ENCODE measurements around the gene PXYLP1. TPM values are rescaled to one million over a fixed set of nuclear protein-coding genes. Genes with fewer than 3 reads are reported as not detected.
A peak's percentile ranks its signal among the peaks of the same experiment; 100 is the strongest.

The PXYLP1 gene
- total and polyA plus RNA-seq, 9 of the 15 experiments (the other 6 are each of a cell fraction or from before 2014, with no cell fraction given), result 0.80 to 2.9 (median 1.3) TPM

- TF ChIP-seq ASH1L (IDR thresholded peaks at IDR 0.05; ENCODE audit: borderline replicate concordance, low read depth, partially characterized antibody) (no peak), ZNF347 (CRISPR knock-in tag; IDR thresholded peaks at IDR 0.05; ENCODE audit: low read depth) (no peak), ZNF717 (CRISPR knock-in tag; IDR thresholded peaks at IDR 0.05) (no peak), SP2 (IDR thresholded peaks at IDR 0.05; ENCODE audit: extremely low read depth, low read depth, low read length, poor library complexity, severe bottlenecking) (no peak), CBFA2T3 (IDR thresholded peaks at IDR 0.05) (no peak), ZBTB26 (CRISPR knock-in tag; IDR thresholded peaks at IDR 0.05) (no peak), ZNF121 (CRISPR knock-in tag; conservative IDR thresholded peaks at IDR 0.05) (no peak), CBFA2T2 (conservative IDR thresholded peaks at IDR 0.05) (no peak)
Measured at GRCh38 chr3:141337991-141338390, 106.4 kb downstream of the PXYLP1 start (continued).

- Histone ChIP-seq H3K4me3 (no peak overlapping the region), H3K79me2 (ENCODE audit: control insufficient read depth, insufficient read depth, low read length) (no peaks in the 10 kb centered on the region), H3K36me3 (ENCODE audit: control insufficient read depth, insufficient read depth, low read length) (no peaks in the 10 kb centered on the region), H3K9ac (ENCODE audit: insufficient read depth in 1 of 2, low read depth in 2 of 2, low read length in 2 of 2) (no peak overlapping the region), H3K9me3 (replicated peaks; ENCODE audit: control insufficient read depth, insufficient read depth, low read depth, low read length) (no peaks in the 10 kb centered on the region), H2AFZ (ENCODE audit: low read depth, low read length) (peak overlapping the region; percentile 71), H3K4me1 (replicated peaks in 1 of 2; ENCODE audit: control insufficient read depth in 2 of 2, insufficient read depth in 2 of 2, low read length in 2 of 2) (peaks cover 4 to 45% of the 10 kb centered on the region in 2 experiments; a peak in 3 of 5 replicates), H3K27ac (ENCODE audit: extremely low read depth, low read depth, low read length) (no peak overlapping the region), H3K9me1 (ENCODE audit: control insufficient read depth, insufficient read depth, low read length) (no peaks in the 10 kb centered on the region), H4K20me1 (replicated peaks; ENCODE audit: control insufficient read depth, insufficient read depth, low read length) (no peaks in the 10 kb centered on the region), H3K27me3 (ENCODE audit: control insufficient read depth in 2 of 2, insufficient read depth in 2 of 2, low read length in 2 of 2) (no peaks in the 10 kb centered on the region), H3K4me2 (ENCODE audit: insufficient read depth, low read length) (no peak overlapping the region)
- FAIRE-seq (no peak), ATAC-seq (no peak), DNase-seq (ENCODE audit: extremely low read depth in 1 of 4, low spot score in 3 of 4) (no peak)
- CTCF ChIA-PET (ENCODE audit: low intra/inter-chr PET ratio), result no interaction called here
- 0 out of 2 replicates have a peak, but pooled peaks have one; percentile 20 for TF ChIP-seq C11orf30 (IDR thresholded peaks at IDR 0.05; ENCODE audit: low read depth)
- no peak for TF ChIP-seq SIN3B (IDR thresholded peaks at IDR 0.05; ENCODE audit: low read depth)
- peak; percentile 57 for TF ChIP-seq ZNF316 (IDR thresholded peaks at IDR 0.05)
- BruUV-seq (replicated peaks), result no TSS peak
- in situ Hi-C loops (cut with MboI) (no loop called here), intact Hi-C loops (cut with micrococcal nuclease) (no loop called here)
- POLR2A ChIA-PET, result no interaction called here
Measured at GRCh38 chr3:141338881-141339280, 107.3 kb downstream of the PXYLP1 start.

Data from K562 (cell line).